ENCODE results near the gene MMP8.

Gene MMP8

DNA sequence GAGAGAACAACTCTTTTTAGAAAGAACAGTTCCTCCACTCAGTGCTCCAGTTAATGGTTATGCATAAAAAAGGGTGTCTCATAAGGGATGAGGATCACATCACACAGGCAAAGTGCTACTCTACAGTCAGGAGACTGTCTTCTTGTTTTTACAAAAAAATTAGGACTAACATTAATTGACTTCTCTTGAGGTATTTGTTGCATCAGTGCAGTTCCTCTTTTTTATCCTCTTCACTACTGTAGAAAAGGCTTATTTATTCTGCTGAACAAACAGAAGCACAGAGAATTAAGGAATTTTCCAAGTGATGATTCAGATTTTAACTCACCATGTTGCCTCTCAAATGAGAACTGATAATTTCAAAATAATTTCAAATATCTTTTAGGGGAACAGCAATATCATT lies 1.9 kb downstream of the MMP8 start:
- no peak for DNase-seq (ENCODE audit: low read depth in 2 of 2)

- DNase-seq (ENCODE audit: low read depth in 2 of 2) = no peak
Observed at GRCh38 chr11:102719620-102720277, 5.0 kb downstream of the MMP8 start.

GRCh38 chr11:102717280-102717679 lies 7.5 kb downstream of the MMP8 start:
- DNase-seq (ENCODE audit: low read depth in 2 of 2) = no peak

DNA sequence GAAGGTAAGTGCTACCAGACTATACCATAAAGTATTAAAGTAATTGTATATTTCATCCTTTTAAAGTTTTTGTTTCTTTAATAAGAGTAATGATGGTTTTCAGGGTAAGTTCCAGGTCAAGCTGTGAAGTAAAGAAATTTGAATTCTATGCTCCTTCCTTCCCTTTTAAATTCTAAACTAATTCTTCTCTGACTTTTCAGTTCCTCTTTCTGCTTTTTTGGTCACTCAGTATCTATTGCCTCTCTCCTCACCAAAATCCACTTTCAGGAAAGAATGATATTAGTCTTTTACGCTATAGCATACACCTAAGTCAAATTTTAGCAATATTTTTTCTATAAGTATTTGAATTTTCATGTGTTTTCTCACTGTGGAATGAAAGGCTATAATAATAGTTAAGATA lies 8.2 kb downstream of the MMP8 start:
- no peak for DNase-seq (ENCODE audit: low read depth in 2 of 2)

- no peak for DNase-seq (ENCODE audit: low read depth in 2 of 2)
Observed at GRCh38 chr11:102712137-102712536, 12.6 kb downstream of the MMP8 start.

DNA sequence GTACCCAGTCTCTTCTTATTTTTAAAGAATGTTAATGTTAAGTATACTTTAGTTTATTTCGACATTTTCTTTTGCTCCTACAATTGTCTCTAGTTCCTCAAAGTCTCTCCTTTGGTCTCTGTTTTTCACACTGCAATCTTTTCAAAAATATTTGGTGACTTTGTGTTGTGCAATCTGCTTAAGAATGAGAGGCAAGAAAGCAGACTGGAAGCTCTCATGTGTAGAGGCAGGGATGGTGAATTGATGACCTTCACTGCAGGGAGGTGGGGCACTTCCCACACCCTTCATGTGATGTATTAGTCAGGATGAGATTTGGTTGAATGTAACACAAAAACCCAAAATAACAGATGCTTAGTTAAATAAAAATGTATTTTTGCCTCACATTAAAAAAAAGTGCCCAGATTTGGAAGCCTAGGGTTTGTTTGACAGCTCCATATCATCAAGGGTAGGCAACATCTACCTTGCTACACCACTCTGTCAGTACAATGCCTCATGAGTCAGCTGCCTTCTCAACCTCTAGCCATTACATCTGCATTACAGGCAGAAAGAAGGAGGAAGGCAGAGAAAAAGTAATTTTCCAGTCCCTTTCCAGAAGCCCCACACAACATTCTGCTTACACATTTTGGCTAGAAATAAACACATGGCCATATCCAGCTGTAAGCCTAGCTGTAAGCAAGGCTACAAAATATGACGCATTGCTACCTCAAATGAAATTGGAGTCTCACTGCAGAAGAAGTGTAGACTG lies 15.4 kb downstream of the MMP8 start:
- DNase-seq (ENCODE audit: low read depth in 2 of 2) = no peak

GRCh38 chr11:102708654-102709053 lies 16.1 kb downstream of the MMP8 start:
- DNase-seq (ENCODE audit: low read depth in 2 of 2) = no peak

DNA sequence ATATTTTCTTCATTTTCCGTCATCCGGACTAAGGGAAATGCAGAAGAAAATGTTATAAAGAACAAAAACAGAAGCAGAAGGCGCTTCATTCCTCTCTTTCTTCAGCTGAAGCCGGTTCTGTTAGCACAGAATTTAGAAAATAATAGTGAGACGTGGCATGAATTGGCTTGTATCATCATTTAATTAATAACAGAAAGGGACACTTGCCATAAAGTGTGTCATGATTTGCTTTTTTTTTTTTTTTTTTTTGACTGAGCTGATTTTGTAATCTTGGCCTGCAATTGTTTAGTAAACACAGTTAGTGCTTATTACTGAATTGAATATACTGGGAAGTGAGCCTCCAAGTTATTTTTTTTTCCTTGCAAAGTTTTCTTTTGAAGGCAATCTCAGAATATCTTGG lies 19.1 kb downstream of the MMP8 start, which contains the start of gene MMP27:
Gene MMP27, minus strand, starts transcription at position 144 of the 400 bp plus-strand sequence. Its CDS starts 55 bp downstream, at position 89.
- DNase-seq (ENCODE audit: low read depth in 2 of 2) = no peak

- no peak for DNase-seq (ENCODE audit: low read depth in 2 of 2)
Observed at GRCh38 chr11:102704841-102705240, 19.9 kb downstream of the MMP8 start.

GRCh38 chr11:102703826-102704493 lies 20.8 kb downstream of the MMP8 start:
- DNase-seq (ENCODE audit: low read depth in 2 of 2) = no peak

GRCh38 chr11:102695201-102695600 lies 29.6 kb downstream of the MMP8 start:
- DNase-seq (ENCODE audit: low read depth in 2 of 2) = no peak

DNA sequence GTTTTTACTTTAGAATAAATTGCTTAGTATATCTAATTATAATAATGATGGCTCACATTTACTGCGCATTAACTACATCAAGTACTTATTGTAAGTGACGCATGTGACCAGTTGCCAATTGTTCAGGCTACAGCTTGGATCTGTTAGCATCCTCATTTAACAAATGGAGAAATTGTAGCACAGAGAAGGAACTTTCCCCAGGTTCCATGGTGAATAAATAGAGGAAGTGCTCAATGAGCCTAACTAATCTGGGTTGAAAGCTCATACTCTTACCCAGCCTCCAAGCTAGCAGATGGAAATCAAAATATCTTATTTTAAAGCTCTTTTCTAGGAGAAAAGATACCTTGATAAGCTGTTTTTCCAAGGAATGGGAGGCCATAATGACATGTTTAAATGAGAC lies 39.0 kb downstream of the MMP8 start:
- DNase-seq (ENCODE audit: low read depth in 2 of 2) = no peak

DNA sequence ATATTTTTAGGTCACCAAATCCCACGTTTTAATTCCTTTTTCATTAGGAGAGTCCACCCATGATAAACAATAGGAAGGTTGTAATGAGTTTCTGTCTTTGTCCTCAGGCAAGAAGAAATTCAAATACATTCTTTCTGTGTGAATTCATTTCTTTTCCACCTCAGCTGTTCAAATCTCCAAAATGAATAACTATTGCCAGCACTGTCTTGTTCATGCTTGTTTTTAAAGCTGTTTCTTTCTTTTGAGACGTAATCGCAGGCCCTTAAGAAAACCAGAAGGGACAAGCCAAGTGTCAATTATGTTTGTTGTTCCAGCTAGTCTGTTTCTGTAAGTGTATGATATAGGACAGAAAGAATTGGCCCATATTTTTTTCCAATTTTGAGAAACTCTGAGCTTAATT lies 39.4 kb downstream of the MMP8 start:
- DNase-seq (ENCODE audit: low read depth in 2 of 2) = no peak

GRCh38 chr11:102683277-102683676 lies 41.5 kb downstream of the MMP8 start:
- no peak for DNase-seq (ENCODE audit: low read depth in 2 of 2)

DNA sequence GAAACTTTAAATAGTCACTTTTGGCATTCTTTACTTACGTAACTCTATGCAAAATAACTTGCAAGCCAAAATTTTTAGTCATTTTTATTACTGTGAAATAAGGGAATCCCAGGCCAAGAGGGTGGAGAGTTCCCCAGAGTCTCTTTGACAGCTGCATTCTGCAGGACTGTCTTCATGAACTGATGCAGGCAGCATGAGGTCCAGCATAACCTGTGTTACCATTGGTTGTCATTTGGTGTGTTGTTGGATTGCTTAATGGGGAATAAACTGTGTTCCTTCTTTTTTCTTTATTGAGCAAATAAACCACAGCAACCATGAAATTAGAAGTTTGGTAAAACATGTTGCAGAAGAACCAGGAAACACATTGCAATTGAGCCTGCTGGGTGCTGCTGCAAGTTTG lies 43.8 kb downstream of the MMP8 start:
- DNase-seq (ENCODE audit: low read depth in 2 of 2) = no peak

- DNase-seq (ENCODE audit: low read depth in 2 of 2) = no peak
Observed at GRCh38 chr11:102678022-102678421, 46.7 kb downstream of the MMP8 start.

DNA sequence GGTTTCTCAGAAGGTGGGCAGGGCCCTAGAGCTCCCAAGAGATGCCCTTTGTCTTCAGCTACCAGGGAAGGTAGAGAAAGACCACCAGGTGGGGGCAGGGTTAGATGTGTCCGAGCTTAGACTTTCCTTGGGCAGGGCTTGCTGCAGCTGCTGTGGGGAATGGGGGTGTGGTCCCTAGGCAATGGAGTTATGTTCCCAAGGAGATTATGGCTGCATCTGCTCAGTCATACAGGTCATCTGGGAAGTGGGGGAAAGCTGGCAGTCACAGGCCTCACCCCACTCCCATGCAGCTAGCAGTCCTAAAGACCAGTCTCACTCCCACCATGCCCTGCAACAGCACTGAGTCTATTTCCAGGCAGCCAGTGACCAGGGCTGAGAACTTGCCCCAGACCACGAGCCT lies 48.7 kb downstream of the MMP8 start:
- no peak for DNase-seq (ENCODE audit: low read depth in 2 of 2)

DNA sequence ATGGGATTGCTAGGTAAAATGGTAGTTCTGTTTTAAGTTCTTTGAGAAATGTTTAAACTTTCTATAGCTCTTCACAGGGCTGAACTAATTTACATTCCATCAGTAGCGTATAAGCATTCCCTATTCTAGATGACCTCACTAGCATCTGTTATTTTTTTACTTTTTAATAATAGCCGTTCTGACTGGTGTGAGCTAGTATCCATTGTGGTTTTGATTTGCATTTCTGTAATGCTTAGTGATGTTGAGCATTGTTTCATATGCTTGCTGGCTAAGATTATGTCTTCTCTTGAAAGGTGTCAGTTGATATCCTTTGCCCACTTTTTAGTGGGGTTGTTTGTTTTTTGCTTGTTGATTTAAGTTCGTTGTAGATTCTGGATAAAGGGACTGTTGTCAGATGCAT lies 55.1 kb downstream of the MMP8 start:
- DNase-seq (ENCODE audit: low read depth in 2 of 2) = no peak

GRCh38 chr11:102666331-102666957 lies 58.3 kb downstream of the MMP8 start:
- no peak for DNase-seq (ENCODE audit: low read depth in 2 of 2)

- no peak for DNase-seq (ENCODE audit: low read depth in 2 of 2)
Observed at GRCh38 chr11:102664001-102664752, 60.6 kb downstream of the MMP8 start.

DNA sequence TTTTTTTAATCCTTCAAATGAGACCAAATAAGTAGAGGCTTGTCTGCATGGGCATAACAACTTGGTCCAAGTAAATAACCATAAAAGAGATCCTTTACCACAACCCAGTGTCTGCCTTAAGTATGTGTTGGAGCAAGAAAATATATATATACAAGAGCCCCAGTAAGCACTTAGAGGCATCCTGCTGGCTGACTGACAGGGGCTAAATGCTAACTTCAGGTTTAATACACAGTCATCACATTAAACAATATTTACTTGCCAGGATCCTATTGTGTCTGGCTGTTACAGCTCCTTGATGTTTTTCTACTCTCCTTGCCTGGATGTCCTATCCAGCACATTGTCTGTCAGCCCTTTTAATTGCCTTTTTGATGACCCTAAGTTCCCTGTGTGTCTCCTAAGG lies 62.1 kb downstream of the MMP8 start:
- DNase-seq (ENCODE audit: low read depth in 2 of 2) = no peak
